ENCODE measurements around the gene KDM1B. TPM values are rescaled to one million over a fixed set of nuclear protein-coding genes. Genes with fewer than 3 reads are reported as not detected.

The KDM1B gene
- total and polyA plus RNA-seq, 2 of the 8 experiments (the other 6 are each of a cell fraction or from before 2014, with no cell fraction given): 3.7 to 7.5 TPM

DNA sequence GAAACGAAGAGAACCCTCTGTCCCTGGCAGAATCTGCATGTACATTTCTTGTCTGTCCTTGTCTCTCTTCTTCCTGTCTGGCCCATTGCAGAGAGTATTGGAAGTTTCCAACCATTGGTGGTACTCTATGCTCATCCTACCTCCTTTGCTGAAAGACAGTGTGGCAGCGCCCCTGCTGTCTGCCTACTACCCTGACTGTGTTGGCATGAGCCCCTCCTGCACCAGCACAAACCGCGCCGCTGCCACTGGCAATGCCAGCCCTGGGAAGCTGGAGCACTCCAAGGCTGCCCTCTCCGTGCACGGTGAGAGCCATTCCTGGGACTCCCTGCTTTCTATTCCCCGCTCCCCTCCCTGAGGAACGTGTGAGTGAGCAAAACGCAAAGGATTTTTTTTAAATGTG is 32.5 kb downstream of the KDM1B start (continued):
- TF ChIP-seq TAF7 (optimal IDR thresholded peaks at IDR 0.05; ENCODE audit: borderline replicate concordance, low read depth, low read length) (no peak), RBBP5 (IDR thresholded peaks at IDR 0.05; ENCODE audit: borderline replicate concordance, low read depth, low read length) (no peak), JUND (IDR thresholded peaks at IDR 0.05; ENCODE audit: low read length) (no peak)
- TF ChIP-seq, protein P1, sequence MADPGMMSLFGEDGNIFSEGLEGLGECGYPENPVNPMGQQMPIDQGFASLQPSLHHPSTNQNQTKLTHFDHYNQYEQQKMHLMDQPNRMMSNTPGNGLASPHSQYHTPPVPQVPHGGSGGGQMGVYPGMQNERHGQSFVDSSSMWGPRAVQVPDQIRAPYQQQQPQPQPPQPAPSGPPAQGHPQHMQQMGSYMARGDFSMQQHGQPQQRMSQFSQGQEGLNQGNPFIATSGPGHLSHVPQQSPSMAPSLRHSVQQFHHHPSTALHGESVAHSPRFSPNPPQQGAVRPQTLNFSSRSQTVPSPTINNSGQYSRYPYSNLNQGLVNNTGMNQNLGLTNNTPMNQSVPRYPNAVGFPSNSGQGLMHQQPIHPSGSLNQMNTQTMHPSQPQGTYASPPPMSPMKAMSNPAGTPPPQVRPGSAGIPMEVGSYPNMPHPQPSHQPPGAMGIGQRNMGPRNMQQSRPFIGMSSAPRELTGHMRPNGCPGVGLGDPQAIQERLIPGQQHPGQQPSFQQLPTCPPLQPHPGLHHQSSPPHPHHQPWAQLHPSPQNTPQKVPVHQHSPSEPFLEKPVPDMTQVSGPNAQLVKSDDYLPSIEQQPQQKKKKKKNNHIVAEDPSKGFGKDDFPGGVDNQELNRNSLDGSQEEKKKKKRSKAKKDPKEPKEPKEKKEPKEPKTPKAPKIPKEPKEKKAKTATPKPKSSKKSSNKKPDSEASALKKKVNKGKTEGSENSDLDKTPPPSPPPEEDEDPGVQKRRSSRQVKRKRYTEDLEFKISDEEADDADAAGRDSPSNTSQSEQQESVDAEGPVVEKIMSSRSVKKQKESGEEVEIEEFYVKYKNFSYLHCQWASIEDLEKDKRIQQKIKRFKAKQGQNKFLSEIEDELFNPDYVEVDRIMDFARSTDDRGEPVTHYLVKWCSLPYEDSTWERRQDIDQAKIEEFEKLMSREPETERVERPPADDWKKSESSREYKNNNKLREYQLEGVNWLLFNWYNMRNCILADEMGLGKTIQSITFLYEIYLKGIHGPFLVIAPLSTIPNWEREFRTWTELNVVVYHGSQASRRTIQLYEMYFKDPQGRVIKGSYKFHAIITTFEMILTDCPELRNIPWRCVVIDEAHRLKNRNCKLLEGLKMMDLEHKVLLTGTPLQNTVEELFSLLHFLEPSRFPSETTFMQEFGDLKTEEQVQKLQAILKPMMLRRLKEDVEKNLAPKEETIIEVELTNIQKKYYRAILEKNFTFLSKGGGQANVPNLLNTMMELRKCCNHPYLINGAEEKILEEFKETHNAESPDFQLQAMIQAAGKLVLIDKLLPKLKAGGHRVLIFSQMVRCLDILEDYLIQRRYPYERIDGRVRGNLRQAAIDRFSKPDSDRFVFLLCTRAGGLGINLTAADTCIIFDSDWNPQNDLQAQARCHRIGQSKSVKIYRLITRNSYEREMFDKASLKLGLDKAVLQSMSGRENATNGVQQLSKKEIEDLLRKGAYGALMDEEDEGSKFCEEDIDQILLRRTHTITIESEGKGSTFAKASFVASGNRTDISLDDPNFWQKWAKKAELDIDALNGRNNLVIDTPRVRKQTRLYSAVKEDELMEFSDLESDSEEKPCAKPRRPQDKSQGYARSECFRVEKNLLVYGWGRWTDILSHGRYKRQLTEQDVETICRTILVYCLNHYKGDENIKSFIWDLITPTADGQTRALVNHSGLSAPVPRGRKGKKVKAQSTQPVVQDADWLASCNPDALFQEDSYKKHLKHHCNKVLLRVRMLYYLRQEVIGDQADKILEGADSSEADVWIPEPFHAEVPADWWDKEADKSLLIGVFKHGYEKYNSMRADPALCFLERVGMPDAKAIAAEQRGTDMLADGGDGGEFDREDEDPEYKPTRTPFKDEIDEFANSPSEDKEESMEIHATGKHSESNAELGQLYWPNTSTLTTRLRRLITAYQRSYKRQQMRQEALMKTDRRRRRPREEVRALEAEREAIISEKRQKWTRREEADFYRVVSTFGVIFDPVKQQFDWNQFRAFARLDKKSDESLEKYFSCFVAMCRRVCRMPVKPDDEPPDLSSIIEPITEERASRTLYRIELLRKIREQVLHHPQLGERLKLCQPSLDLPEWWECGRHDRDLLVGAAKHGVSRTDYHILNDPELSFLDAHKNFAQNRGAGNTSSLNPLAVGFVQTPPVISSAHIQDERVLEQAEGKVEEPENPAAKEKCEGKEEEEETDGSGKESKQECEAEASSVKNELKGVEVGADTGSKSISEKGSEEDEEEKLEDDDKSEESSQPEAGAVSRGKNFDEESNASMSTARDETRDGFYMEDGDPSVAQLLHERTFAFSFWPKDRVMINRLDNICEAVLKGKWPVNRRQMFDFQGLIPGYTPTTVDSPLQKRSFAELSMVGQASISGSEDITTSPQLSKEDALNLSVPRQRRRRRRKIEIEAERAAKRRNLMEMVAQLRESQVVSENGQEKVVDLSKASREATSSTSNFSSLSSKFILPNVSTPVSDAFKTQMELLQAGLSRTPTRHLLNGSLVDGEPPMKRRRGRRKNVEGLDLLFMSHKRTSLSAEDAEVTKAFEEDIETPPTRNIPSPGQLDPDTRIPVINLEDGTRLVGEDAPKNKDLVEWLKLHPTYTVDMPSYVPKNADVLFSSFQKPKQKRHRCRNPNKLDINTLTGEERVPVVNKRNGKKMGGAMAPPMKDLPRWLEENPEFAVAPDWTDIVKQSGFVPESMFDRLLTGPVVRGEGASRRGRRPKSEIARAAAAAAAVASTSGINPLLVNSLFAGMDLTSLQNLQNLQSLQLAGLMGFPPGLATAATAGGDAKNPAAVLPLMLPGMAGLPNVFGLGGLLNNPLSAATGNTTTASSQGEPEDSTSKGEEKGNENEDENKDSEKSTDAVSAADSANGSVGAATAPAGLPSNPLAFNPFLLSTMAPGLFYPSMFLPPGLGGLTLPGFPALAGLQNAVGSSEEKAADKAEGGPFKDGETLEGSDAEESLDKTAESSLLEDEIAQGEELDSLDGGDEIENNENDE (IDR thresholded peaks at IDR 0.05; ENCODE audit: insufficient replicate concordance, low read length): no peak
- TF ChIP-seq, protein P2, sequence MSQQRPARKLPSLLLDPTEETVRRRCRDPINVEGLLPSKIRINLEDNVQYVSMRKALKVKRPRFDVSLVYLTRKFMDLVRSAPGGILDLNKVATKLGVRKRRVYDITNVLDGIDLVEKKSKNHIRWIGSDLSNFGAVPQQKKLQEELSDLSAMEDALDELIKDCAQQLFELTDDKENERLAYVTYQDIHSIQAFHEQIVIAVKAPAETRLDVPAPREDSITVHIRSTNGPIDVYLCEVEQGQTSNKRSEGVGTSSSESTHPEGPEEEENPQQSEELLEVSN (IDR thresholded peaks at IDR 0.05): no peak
- TF ChIP-seq, protein P3, sequence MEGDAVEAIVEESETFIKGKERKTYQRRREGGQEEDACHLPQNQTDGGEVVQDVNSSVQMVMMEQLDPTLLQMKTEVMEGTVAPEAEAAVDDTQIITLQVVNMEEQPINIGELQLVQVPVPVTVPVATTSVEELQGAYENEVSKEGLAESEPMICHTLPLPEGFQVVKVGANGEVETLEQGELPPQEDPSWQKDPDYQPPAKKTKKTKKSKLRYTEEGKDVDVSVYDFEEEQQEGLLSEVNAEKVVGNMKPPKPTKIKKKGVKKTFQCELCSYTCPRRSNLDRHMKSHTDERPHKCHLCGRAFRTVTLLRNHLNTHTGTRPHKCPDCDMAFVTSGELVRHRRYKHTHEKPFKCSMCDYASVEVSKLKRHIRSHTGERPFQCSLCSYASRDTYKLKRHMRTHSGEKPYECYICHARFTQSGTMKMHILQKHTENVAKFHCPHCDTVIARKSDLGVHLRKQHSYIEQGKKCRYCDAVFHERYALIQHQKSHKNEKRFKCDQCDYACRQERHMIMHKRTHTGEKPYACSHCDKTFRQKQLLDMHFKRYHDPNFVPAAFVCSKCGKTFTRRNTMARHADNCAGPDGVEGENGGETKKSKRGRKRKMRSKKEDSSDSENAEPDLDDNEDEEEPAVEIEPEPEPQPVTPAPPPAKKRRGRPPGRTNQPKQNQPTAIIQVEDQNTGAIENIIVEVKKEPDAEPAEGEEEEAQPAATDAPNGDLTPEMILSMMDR (IDR thresholded peaks at IDR 0.05; ENCODE audit: control extremely low read depth in 1 of 3, insufficient read depth in 1 of 3, low read depth in 1 of 3, low read length in 3 of 3): peak in 1 of 3 experiments; percentile 35; a peak in 1 of 4 replicates
